Upper lobe of left lung (tissue), 4 donors: ENCODE results near the gene ANKLE1.

Experiments used
- CTCF ChIP-seq, 6 experiments: fragments of 450-650 bp in 4 of 6; fragments of 200-600 bp in 2 of 6; sonication (generic) in 2 of 6; IDR thresholded peaks; one replicate each; pipeline ENCODE4 v1.5.1; 2016 to 2019; ENCODE audit warnings: antibody characterized with exemption in 6 of 6
- EP300 ChIP-seq, 4 donors: sonication (generic); formaldehyde crosslinking; IDR thresholded peaks; one replicate each; pipeline ENCODE4 v1.5.1; 2017; ENCODE audit warnings: antibody characterized with exemption in 4 of 4, control low read depth in 2 of 4
- POLR2A ChIP-seq, 4 donors: fragments of 450-650 bp; IDR thresholded peaks; one replicate each; pipeline ENCODE4 v1.5.1; 2016 to 2017; ENCODE audit warnings: antibody characterized with exemption in 4 of 4, mild to moderate bottlenecking in 2 of 4
- POLR2AphosphoS5 ChIP-seq, 2 donors: sonication (generic); formaldehyde crosslinking; IDR thresholded peaks; one replicate each; pipeline ENCODE4 v1.5.1; 2017; ENCODE audit warnings: antibody characterized with exemption in 2 of 2

- no peak for TF ChIP-seq CTCF (IDR thresholded peaks at IDR 0.05)
- TF ChIP-seq EP300 (IDR thresholded peaks at IDR 0.05): no peak
- TF ChIP-seq POLR2AphosphoS5 (IDR thresholded peaks at IDR 0.05): no peak
- no peak for TF ChIP-seq POLR2A (IDR thresholded peaks at IDR 0.05)
Measured at GRCh38 chr19:17332360-17332676, 50.6 kb downstream of the ANKLE1 start.
